HepG2 (cell line): ENCODE data around the gene ZCCHC8. TPM values are rescaled to one million over a fixed set of nuclear protein-coding genes. Genes with fewer than 3 reads are reported as not detected.

ENCODE experiments used
- AGO1 ChIP-seq: fragments of 200-400 bp; formaldehyde crosslinking; IDR thresholded peaks from 2 replicates; pipeline ENCODE4 v1.6.1; 2017; ENCODE audit warnings: mild to moderate bottlenecking, low read depth, low read length, moderate library complexity; ENCODE audit not compliant: poor library complexity, severe bottlenecking
- ASH2L ChIP-seq: fragments of 300-600, 200-600 bp; sonication (generic); IDR thresholded peaks from 2 replicates; pipeline ENCODE4 v1.7.0; 2017; ENCODE audit warnings: low read depth, mild to moderate bottlenecking, moderate library complexity, mixed read lengths, low read length; ENCODE audit not compliant: insufficient read length
- CENPBD1 ChIP-seq: sonication (generic); formaldehyde crosslinking; IDR thresholded peaks from 2 replicates; pipeline ENCODE4 v1.8.0; 2022; ENCODE audit warnings: missing genetic modification reagents, low read depth, mild to moderate bottlenecking, borderline replicate concordance
- DPF2 ChIP-seq: sonication (generic); formaldehyde crosslinking; IDR thresholded peaks from 2 replicates; pipeline ENCODE4 v1.4.0; 2020; ENCODE audit warnings: mild to moderate bottlenecking, low read depth, missing genetic modification reagents, borderline replicate concordance
- FOXC1 ChIP-seq: sonication (generic); formaldehyde crosslinking; IDR thresholded peaks from 2 replicates; pipeline ENCODE4 v1.8.0; 2022; ENCODE audit warnings: mild to moderate bottlenecking, missing genetic modification reagents, borderline replicate concordance
- FOXM1 ChIP-seq: sonication (generic); formaldehyde crosslinking; IDR thresholded peaks from 2 replicates; pipeline ENCODE4 v1.5.0; 2020; ENCODE audit warnings: missing genetic modification reagents
- HNRNPUL1 ChIP-seq: fragments of 200-400 bp; formaldehyde crosslinking; IDR thresholded peaks from 2 replicates; pipeline ENCODE4 v1.6.1; 2017; ENCODE audit warnings: low read depth, mild to moderate bottlenecking, low read length, moderate library complexity
- KDM5A ChIP-seq: fragments of 200-600 bp; sonication (generic); IDR thresholded peaks from 2 replicates; pipeline ENCODE4 v1.7.0; 2018; ENCODE audit warnings: antibody characterized with exemption, mild to moderate bottlenecking, low read length, borderline replicate concordance
- KDM5B ChIP-seq: sonication (generic); formaldehyde crosslinking; IDR thresholded peaks from 2 replicates; pipeline ENCODE4 v1.4.0; 2020; ENCODE audit warnings: missing genetic modification reagents, mild to moderate bottlenecking, borderline replicate concordance
- NFKBIZ ChIP-seq: IDR thresholded peaks from 2 replicates; pipeline ENCODE4 v1.6.1; 2018; ENCODE audit warnings: missing genetic modification reagents, missing compliant biosample characterization
- SP1 ChIP-seq, 2 experiments: fragments of 450-650 bp in 1 of 2; sonication (generic) in 1 of 2; formaldehyde crosslinking in 1 of 2; IDR thresholded peaks; 2 replicates each; pipeline versions ENCODE4 v1.4.0 to v1.6.1; 2016 to 2020; ENCODE audit warnings: missing genetic modification reagents in 1 of 2
- ZNF205 ChIP-seq: IDR thresholded peaks from 2 replicates; pipeline ENCODE4 v1.6.1; 2018; ENCODE audit warnings: missing biosample characterization, missing genetic modification reagents
- ZNF768 ChIP-seq: sonication (generic); formaldehyde crosslinking; IDR thresholded peaks from 2 replicates; pipeline ENCODE4 v1.4.0; 2020; ENCODE audit warnings: missing genetic modification reagents
- polyA plus RNA-seq, 8 experiments: library from polyadenylated mRNA; depleted of rRNA in 3 of 8; stranded (reverse) in 7 of 8; unstranded in 1 of 8; fragments of >200 nt; fragmentation: Illumina TruSeq in 4 of 8; extraction: Trizol in 4 of 8; gene quantifications; 2 replicates each; pipeline versions ENCODE4 v1.2.1 to v1.2.3, GENCODE V29; 2011 to 2016; ENCODE audit warnings: low read depth in 4 of 8, missing spikeins in 1 of 8, mixed read lengths in 1 of 8; ENCODE audit not compliant: insufficient read depth in 1 of 8
- total RNA-seq, 5 experiments: library from RNA; depleted of rRNA; stranded (reverse); fragments of >200 nt; fragmentation: Illumina TruSeq; extraction: Trizol; gene quantifications; 2 replicates each; pipeline ENCODE4 v1.2.3, GENCODE V29; 2016; ENCODE audit warnings: low read depth in 1 of 5
- TF ChIP-seq, protein P1 (sequence below): sonication (generic); formaldehyde crosslinking; IDR thresholded peaks from 2 replicates; pipeline ENCODE4 v1.5.1; 2020; ENCODE audit warnings: missing genetic modification reagents, mild to moderate bottlenecking, borderline replicate concordance
- TF ChIP-seq, protein P2 (sequence below): sonication (generic); formaldehyde crosslinking; IDR thresholded peaks from 2 replicates; pipeline ENCODE4 v1.5.0; 2020; ENCODE audit warnings: mild to moderate bottlenecking, missing genetic modification reagents
- TF ChIP-seq, protein P3 (sequence below): sonication (generic); formaldehyde crosslinking; IDR thresholded peaks from 2 replicates; pipeline ENCODE4 v1.5.0; 2020; ENCODE audit warnings: missing genetic modification reagents
- TF ChIP-seq, protein P4 (sequence below): sonication (generic); formaldehyde crosslinking; IDR thresholded peaks from 2 replicates; pipeline ENCODE4 v1.4.0; 2020; ENCODE audit warnings: mild to moderate bottlenecking, missing genetic modification reagents
- TF ChIP-seq, protein P5 (sequence below): sonication (generic); formaldehyde crosslinking; IDR thresholded peaks from 2 replicates; pipeline ENCODE4 v1.5.1; 2020; ENCODE audit warnings: mild to moderate bottlenecking, missing genetic modification reagents, borderline replicate concordance
- TF ChIP-seq, protein P6 (sequence below): sonication (generic); formaldehyde crosslinking; IDR thresholded peaks from 2 replicates; pipeline ENCODE4 v1.5.1; 2020; ENCODE audit warnings: missing genetic modification reagents, mild to moderate bottlenecking, borderline replicate concordance

ZCCHC8 gene
- total and polyA plus RNA-seq, 2 of the 13 experiments (the other 11 are each of a cell fraction or from before 2014, with no cell fraction given) = 18.6 to 20.9 TPM

GRCh38 chr12:122421821-122422729, 78.7 kb downstream of the ZCCHC8 start, which contains the start of gene CLIP1 (continued):
- TF ChIP-seq FOXM1 (CRISPR knock-in tag) = no peak
- TF ChIP-seq, protein P1, sequence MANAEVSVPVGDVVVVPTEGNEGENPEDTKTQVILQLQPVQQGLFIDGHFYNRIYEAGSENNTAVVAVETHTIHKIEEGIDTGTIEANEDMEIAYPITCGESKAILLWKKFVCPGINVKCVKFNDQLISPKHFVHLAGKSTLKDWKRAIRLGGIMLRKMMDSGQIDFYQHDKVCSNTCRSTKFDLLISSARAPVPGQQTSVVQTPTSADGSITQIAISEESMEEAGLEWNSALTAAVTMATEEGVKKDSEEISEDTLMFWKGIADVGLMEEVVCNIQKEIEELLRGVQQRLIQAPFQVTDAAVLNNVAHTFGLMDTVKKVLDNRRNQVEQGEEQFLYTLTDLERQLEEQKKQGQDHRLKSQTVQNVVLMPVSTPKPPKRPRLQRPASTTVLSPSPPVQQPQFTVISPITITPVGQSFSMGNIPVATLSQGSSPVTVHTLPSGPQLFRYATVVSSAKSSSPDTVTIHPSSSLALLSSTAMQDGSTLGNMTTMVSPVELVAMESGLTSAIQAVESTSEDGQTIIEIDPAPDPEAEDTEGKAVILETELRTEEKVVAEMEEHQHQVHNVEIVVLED = no peak
- peak; percentile 60 for TF ChIP-seq AGO1
- no peak for TF ChIP-seq DPF2
- no peak for TF ChIP-seq ZNF205
- TF ChIP-seq FOXC1 (CRISPR knock-in tag) = 0 out of 2 replicates have a peak, but pooled peaks have one; percentile 22
- peak; percentile 52 for TF ChIP-seq ASH2L
- TF ChIP-seq, protein P2, sequence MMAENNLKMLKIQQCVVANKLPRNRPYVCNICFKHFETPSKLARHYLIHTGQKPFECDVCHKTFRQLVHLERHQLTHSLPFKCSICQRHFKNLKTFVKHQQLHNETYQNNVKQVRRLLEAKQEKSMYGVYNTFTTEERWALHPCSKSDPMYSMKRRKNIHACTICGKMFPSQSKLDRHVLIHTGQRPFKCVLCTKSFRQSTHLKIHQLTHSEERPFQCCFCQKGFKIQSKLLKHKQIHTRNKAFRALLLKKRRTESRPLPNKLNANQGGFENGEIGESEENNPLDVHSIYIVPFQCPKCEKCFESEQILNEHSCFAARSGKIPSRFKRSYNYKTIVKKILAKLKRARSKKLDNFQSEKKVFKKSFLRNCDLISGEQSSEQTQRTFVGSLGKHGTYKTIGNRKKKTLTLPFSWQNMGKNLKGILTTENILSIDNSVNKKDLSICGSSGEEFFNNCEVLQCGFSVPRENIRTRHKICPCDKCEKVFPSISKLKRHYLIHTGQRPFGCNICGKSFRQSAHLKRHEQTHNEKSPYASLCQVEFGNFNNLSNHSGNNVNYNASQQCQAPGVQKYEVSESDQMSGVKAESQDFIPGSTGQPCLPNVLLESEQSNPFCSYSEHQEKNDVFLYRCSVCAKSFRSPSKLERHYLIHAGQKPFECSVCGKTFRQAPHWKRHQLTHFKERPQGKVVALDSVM (CRISPR knock-in tag) = peak; percentile 13; the same call in 1 of the 2 replicates
- TF ChIP-seq, protein P3, sequence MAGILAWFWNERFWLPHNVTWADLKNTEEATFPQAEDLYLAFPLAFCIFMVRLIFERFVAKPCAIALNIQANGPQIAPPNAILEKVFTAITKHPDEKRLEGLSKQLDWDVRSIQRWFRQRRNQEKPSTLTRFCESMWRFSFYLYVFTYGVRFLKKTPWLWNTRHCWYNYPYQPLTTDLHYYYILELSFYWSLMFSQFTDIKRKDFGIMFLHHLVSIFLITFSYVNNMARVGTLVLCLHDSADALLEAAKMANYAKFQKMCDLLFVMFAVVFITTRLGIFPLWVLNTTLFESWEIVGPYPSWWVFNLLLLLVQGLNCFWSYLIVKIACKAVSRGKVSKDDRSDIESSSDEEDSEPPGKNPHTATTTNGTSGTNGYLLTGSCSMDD (CRISPR knock-in tag) = no peak
- TF ChIP-seq HNRNPUL1 = no peak
- peak; percentile 78; the same call in 1 of the 2 replicates for TF ChIP-seq KDM5B (CRISPR knock-in tag)
- 0 out of 2 replicates have a peak, but pooled peaks have one; percentile 13 for TF ChIP-seq KDM5A
- no peak for TF ChIP-seq NFKBIZ
- no peak for TF ChIP-seq CENPBD1 (CRISPR knock-in tag)
- TF ChIP-seq, protein P4, sequence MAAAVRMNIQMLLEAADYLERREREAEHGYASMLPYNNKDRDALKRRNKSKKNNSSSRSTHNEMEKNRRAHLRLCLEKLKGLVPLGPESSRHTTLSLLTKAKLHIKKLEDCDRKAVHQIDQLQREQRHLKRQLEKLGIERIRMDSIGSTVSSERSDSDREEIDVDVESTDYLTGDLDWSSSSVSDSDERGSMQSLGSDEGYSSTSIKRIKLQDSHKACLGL = peak; percentile 52; the same call in 1 of the 2 replicates
- TF ChIP-seq SP1 (IDR thresholded peaks at IDR 0.05) = no peak
- TF ChIP-seq SP1 (CRISPR knock-in tag; IDR thresholded peaks at IDR 0.05) = no peak
- TF ChIP-seq, protein P5, sequence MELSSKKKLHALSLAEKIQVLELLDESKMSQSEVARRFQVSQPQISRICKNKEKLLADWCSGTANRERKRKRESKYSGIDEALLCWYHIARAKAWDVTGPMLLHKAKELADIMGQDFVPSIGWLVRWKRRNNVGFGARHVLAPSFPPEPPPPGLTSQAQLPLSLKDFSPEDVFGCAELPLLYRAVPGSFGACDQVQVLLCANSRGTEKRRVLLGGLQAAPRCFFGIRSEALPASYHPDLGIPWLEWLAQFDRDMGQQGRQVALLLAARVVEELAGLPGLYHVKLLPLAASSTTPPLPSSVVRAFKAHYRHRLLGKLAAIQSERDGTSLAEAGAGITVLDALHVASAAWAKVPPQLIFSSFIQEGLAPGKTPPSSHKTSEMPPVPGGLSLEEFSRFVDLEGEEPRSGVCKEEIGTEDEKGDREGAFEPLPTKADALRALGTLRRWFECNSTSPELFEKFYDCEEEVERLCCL (CRISPR knock-in tag) = no peak
- TF ChIP-seq, protein P6, sequence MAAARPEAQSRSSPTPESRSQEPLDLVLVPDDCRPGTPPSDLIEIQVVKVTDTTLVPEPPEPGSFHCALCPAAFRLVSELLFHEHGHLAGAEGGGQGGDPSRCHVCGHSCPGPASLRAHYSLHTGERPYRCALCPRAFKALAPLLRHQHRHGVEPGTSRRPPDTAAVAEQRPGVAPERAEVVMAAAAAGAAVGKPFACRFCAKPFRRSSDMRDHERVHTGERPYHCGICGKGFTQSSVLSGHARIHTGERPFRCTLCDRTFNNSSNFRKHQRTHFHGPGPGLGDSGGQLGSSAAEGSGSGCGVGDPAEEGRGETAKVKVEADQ (CRISPR knock-in tag) = no peak
- 0 out of 2 replicates have a peak, but pooled peaks have one; percentile 35 for TF ChIP-seq ZNF768 (CRISPR knock-in tag)
